ENCODE data around the gene LENG9. TPM values are rescaled to one million over a fixed set of nuclear protein-coding genes. Genes with fewer than 3 reads are reported as not detected.
A peak's percentile ranks its signal among the peaks of the same experiment; 100 is the strongest.

LENG9 gene
- total and polyA plus RNA-seq, 2 of the 13 experiments (the other 11 are each of a cell fraction or from before 2014, with no cell fraction given) = 0.75 to 2.9 TPM

- TF ChIP-seq DZIP1 (CRISPR knock-in tag; IDR thresholded peaks at IDR 0.05) (no peak), TBL1XR1 (IDR thresholded peaks at IDR 0.05; ENCODE audit: borderline replicate concordance, low read length, partially characterized antibody) (no peak), DRAP1 (CRISPR knock-in tag; IDR thresholded peaks at IDR 0.05) (no peak), ZNF788 (CRISPR knock-in tag; IDR thresholded peaks at IDR 0.05; ENCODE audit: borderline replicate concordance) (peak; percentile 69; the same call in 1 of the 2 replicates), SRSF1 (optimal IDR thresholded peaks at IDR 0.05; ENCODE audit: low read depth, low read length) (peak; percentile 99), ZNF777 (CRISPR knock-in tag; IDR thresholded peaks at IDR 0.05) (0 out of 2 replicates have a peak, but pooled peaks have one; percentile 16), ELF3 (CRISPR knock-in tag; IDR thresholded peaks at IDR 0.05) (peak; percentile 50; the same call in 1 of the 2 replicates), SOX13 (IDR thresholded peaks at IDR 0.05) (peak; percentile 74; the same call in 1 of the 2 replicates), SOX13 (CRISPR knock-in tag; conservative IDR thresholded peaks at IDR 0.05 in 1 of 2, IDR thresholded peaks at IDR 0.05 in 1 of 2) (peak in 1 of 2 experiments; percentile 96; a peak in 2 of 4 replicates), RBFOX2 (IDR thresholded peaks at IDR 0.05; ENCODE audit: low read depth, low read length) (peak; percentile 76), SP5 (CRISPR knock-in tag; IDR thresholded peaks at IDR 0.05; ENCODE audit: borderline replicate concordance, low read depth) (peak; percentile 97), LRRFIP1 (CRISPR knock-in tag; conservative IDR thresholded peaks at IDR 0.05) (no peak), ZNF761 (CRISPR knock-in tag; conservative IDR thresholded peaks at IDR 0.05) (0 out of 2 replicates have a peak, but pooled peaks have one; percentile 38), ZBTB20 (CRISPR knock-in tag; IDR thresholded peaks at IDR 0.05; ENCODE audit: borderline replicate concordance, low read depth) (no peak), SALL2 (CRISPR knock-in tag; IDR thresholded peaks at IDR 0.05) (peak; percentile 81), SMAD1 (CRISPR knock-in tag; IDR thresholded peaks at IDR 0.05; ENCODE audit: borderline replicate concordance, low read depth) (no peak), SIX1 (CRISPR knock-in tag; IDR thresholded peaks at IDR 0.05; ENCODE audit: borderline replicate concordance) (no peak), BRD4 (CRISPR knock-in tag; IDR thresholded peaks at IDR 0.05) (no peak; the same call in 1 of the 2 replicates), TFAP4 (IDR thresholded peaks at IDR 0.05; ENCODE audit: borderline replicate concordance, low read depth) (peak; percentile 84; the same call in 1 of the 2 replicates), ZNF292 (CRISPR knock-in tag; IDR thresholded peaks at IDR 0.05; ENCODE audit: borderline replicate concordance, low read depth) (no peak), ARNT2 (CRISPR knock-in tag; IDR thresholded peaks at IDR 0.05; ENCODE audit: low read depth) (peak; percentile 56; the same call in 1 of the 2 replicates), NCOA2 (CRISPR knock-in tag; IDR thresholded peaks at IDR 0.05) (peak; percentile 55; the same call in 1 of the 2 replicates), HOXA3 (CRISPR knock-in tag; IDR thresholded peaks at IDR 0.05) (0 out of 2 replicates have a peak, but pooled peaks have one; percentile 6)
Observed at GRCh38 chr19:54420383-54421168, 43.0 kb downstream of the LENG9 start (continued).

Data from HepG2 (cell line).